NCI-H1092 treated with DMSO at 0.1 percent for 48 hours (cell line): ENCODE data around the gene SLC12A2.

Experiments used
- DNase-seq: peaks from one replicate; lab custom pipeline; 2025; lab: John Stamatoyannopoulos, UW

The SLC12A2 gene

DNA sequence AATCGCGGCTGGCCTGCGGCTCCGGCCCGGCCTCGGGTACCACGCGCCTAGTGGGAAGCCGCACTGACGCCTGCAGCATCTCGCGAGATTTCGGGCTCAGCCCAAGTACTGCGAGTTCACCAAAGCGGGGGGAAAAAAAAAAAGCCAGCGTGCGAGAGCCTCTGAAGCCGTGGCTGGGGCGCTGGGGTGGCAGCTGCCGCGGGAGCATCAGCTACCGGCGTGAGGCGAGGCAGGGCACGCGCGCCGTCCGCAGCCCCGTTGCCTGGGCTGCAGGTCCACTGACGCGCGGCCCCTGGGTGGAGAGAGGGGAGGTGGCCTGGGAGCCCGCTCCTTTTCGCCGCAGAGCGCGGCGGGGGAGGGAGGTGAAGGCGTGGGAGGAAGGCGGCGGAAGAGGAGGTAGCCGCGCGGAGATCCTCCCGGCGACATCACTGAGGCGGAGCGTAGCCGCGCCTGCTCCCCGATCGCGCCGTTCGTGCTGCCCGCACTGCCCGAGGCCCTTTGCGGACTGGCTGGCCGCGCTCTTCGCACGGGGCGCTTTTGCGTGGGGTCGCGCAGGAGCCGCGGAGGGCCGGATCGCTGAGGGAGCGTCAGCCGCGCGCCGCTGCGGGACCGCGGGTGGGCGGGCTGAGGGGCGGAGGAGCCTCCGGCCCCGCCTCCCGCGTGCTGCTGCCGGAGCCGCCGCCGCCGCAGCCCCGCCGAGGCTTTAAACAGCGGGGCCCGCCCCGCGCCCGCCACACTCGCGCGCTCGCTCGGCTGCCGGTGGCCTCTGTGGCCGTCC lies at the start of gene SLC12A2:
Gene SLC12A2, plus strand, starts transcription at position 734 of the 778 bp plus-strand sequence. CDS start 189 bp downstream, outside the sequence.
- DNase-seq, result peak; percentile 83

DNA sequence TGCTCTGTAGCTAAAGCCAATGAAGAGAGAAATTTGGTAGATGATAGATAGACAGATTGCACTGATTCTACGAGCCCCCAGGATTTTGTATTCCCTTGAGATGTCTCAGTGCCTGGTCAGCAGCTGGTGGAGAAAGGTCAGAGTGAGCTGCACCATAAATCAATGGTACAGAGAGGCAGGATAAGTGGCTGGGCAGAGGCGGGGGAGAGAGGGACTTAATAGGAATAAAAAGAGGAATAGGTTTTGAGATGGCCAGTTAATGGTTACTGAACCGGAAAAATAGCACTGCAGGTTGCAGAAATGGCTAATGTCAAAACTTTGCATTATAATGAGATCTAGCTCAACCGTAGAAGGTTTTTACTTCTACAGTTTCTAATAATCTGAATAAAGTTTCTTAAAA lies 47.9 kb upstream of the SLC12A2 start:
- DNase-seq, result no peak

DNA sequence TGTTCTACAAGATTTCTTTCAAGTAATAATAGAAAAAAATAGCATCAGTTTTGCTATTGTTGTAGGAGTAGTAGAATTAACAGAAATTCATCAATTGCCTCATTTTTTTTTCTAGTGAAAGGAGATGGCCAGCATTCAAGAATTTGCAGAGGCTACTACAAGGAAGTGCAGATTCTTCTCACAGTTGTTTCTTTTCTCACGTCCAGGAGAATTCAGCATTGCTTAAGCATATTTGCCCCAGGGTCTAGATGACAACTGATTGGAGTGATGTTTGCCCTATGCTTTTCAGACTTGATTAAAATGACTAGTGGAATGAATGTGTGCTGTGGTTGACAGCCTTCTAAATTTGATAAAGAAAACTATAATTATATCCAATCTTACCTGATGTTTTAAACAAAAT lies 46.6 kb upstream of the SLC12A2 start:
- DNase-seq, result no peak

DNA sequence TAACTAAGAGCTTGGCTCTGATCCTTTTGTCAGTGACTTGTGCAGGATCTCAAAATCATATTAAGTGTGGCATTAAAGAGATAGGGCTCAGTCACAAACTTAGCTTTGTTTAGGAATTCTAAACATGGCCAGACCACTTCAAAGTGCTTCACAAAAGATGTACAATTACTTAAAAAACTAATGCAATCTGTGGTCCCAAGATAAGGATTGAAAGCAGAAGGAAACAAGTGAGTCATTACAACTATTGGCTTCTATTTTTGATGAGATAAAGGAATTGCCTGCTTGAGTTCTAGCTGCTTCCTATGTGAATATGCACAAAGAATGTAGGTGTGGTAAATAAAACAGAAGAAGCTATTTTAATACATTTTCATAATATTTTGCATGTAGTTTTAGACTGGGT lies 44.9 kb upstream of the SLC12A2 start:
- DNase-seq, result no peak

DNA sequence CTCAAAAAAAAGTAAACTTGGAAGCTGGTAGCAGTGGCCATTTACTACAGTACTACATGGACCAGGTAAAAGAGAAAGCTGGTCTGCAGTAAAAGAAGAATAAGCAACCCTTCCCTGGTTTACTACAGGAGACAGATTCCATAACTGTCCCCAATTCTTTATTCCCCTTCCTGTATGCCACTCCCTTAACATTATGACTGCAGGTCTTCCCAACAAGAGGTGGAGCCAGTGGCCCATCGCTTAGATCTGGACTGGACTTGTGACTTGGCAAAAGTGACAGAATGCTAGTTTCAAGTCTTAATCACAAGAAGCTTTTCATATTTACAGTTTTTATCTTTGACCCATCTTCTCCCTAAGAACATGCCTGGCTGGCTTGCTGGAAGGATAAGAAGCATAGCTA lies 42.6 kb upstream of the SLC12A2 start:
- no peak for DNase-seq

- no peak for DNase-seq
Measured at GRCh38 chr5:128052780-128053179, 30.8 kb upstream of the SLC12A2 start.

GRCh38 chr5:128053291-128053954 lies 30.1 kb upstream of the SLC12A2 start:
- no peak for DNase-seq

GRCh38 chr5:128060644-128061385 lies 22.8 kb upstream of the SLC12A2 start:
- no peak for DNase-seq

GRCh38 chr5:128062172-128062746 lies 21.3 kb upstream of the SLC12A2 start:
- DNase-seq, result no peak

DNA sequence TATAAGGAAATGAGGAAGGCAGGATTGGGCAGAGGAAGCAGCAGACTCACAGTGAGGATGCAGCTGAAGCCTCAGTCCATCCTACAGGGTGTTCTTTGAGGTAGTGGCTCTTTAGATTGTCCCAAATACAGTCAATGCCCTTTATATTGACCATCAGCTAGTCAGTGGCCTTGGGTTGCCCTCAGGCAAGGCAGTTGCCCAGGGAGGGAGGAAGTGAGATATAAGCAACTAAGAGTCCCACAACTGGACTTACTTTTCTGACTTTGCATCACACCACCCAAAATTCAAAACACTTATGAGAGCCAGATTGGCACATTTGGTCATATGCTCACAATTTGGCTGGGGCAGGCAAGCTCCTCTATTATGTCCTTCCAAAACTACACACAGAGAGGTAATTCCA lies 9.4 kb upstream of the SLC12A2 start:
- no peak for DNase-seq

GRCh38 chr5:128074953-128075352 lies 8.6 kb upstream of the SLC12A2 start:
- DNase-seq, result no peak

GRCh38 chr5:128077526-128077925 lies 6.0 kb upstream of the SLC12A2 start:
- no peak for DNase-seq

DNA sequence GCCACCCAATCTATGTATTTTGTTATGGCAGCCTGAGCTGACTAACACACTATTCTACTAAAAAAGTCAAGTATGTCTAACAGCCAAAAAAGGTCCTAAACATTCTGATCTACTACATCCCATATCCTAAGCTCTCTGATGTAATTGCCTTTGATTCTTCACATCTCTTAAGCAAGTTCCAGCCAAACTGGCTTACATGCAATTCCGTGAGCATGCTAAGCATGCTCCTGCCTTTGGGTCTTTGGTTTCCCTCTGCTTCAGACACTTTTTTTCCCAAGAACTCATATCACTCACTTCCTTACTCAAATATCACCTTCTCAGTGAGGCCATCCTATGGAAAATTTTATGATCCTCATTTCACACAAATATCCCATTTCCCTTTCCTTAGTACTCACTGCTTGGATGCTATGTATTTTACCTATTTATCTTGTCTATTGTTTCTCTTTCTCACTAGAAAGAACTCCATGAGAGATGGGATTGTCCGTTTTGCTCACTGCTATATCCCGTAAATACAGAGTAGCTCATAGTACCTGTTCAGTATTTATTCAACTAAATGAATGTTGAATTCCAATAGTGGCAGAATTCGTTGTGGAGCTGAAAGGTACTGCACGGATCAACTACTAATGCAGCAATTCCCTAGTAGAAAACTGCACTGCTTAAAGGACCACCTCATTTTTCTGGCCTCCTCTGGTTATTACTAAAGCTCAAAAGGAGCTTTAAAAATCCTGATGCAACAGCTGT lies 2.3 kb upstream of the SLC12A2 start:
- no peak for DNase-seq

DNA sequence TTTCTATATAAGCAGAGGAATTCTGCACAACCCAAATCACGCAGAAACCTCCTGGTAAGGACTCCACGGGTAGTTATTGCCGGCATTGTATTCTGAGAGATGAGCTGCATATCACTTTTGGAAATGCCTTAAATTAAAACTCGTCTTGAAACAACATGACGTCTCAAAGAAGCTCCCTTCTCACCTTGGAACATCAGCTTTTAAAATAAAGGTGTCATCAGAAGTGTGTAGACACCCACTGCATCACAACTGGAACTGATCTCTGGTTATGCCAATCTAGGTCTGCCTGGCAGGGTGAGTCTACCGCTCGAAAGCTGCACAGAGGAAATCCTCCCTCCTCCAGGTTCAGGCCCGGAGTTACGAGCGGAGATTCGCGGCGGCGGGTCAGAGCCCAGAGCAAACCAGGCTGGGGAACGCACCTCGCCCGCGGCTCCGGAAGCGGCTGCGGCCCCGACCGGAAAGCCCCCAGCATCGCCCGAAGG lies 974 bp upstream of the SLC12A2 start:
- no peak for DNase-seq

- DNase-seq, result no peak
Measured at GRCh38 chr5:128083811-128084227, 253 bp downstream of the SLC12A2 start.

DNA sequence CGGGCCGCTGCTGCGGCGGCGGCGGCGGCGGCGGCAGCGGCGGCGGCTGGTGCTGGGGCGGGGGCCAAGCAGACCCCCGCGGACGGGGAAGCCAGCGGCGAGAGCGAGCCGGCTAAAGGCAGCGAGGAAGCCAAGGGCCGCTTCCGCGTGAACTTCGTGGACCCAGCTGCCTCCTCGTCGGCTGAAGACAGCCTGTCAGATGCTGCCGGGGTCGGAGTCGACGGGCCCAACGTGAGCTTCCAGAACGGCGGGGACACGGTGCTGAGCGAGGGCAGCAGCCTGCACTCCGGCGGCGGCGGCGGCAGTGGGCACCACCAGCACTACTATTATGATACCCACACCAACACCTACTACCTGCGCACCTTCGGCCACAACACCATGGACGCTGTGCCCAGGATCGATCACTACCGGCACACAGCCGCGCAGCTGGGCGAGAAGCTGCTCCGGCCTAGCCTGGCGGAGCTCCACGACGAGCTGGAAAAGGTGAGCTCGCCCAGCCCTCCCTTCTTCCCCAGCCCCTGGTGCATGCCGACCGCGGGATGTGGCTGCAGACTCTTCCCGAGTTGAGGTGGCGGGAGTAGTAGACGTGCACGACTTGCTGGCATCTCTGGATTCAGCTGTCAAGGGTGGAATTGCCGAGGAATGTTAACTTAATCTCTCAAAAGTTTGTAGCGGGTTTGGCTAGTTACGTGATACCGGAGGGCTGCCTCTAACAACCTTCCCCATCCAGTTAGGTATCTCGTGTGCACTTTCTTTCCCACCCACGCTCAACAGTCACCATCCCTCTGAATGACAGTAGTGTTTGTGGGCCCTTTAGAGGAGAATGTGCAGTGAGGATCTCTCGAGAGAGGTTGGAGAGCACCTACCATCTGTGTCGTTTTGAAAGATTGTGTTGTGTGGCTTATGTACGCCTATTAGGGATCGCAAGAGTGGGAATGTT lies 932 bp downstream of the SLC12A2 start:
- DNase-seq, result peak; percentile 18

GRCh38 chr5:128085413-128085812 lies 1.8 kb downstream of the SLC12A2 start:
- DNase-seq, result no peak

- no peak for DNase-seq
Measured at GRCh38 chr5:128091579-128091978, 8.0 kb downstream of the SLC12A2 start.

GRCh38 chr5:128092144-128092543 lies 8.6 kb downstream of the SLC12A2 start:
- no peak for DNase-seq

GRCh38 chr5:128093368-128093767 lies 9.8 kb downstream of the SLC12A2 start:
- DNase-seq, result no peak
